ENCODE measurements around the gene SRSF7.
A peak's percentile ranks its signal among the peaks of the same experiment; 100 is the strongest.
"Not testable (repeated sequence)": the region's sequence is repeated elsewhere in the genome, so short reads cannot be mapped to it uniquely, and the experiment has no call there.

The SRSF7 gene

DNA sequence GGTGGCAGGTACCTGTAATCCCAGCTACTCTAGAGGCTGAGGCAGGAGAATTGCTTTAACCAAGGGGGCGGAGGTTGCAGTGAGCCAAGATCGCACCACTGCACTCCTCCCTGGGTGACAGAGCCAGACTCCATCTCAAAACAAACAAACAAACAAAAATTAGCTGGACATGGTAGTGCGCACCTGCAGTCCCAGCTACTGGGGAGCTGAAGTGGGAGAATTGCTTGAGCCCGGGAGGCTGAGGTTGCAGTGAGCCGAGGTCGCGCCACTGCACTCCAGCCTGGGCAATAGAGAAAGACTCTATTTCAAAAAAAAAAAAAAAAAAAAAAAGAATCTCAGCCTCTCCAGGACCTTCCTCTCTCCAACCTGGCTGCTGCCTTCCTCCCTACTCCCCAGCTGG is 20.1 kb downstream of the SRSF7 start:
- DNase-seq = no peak

DNA sequence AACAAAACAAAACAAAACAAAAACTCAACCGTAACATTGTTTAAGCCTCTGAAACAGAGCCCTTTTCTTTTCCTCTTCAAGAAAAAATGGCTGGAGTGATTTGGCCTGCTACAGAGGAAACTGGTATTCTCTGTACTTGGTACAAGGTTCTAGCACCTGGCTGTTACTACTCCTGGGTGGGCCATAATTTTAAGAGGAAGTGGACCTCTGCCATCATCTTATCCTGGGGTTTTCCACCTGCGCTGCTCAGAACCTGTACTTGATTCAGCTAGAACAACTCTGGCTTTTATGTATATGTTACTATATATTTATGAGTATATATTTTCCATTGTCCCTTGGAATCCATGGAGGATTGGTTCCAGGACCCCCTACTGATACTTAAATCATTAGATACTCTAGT is 22.5 kb downstream of the SRSF7 start:
- DNase-seq = no peak

DNA sequence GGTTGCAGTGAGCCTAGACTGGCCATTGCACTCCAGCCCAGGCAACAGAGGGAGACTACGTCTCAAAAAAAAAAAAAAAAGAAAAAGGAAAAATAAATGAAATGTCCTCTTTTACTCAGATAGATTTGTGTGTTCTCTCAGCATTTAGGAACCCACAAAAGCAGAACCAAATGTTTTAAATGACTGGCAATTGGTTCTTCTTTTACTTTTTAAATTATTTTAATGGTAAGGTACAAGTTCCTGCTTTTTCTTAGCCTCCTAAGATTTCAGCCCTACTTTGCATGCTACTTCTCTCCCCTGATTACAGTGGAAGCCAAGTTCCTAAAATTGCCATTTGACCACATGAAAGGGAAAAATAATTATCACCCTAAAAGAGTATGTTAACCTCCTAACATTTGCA is 23.5 kb downstream of the SRSF7 start:
- DNase-seq = no peak

DNA sequence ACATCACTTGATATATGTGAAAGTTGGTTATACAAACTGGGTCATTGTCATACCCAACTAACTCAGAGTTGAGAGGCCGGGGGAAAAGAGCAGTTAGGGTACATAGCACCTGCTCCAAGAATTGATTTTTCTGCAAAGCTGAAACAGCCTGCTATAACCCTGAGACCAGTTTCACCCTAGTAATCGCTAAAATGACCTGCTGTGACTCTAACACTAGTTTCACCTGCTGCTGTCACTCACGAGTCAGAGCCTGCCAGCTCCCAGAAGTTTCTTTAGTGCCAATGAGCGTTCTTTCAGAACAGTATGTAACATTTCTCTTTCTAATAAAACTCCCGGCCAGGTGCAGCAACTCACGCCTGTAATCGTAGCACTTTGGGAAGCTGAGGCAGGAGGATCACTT is 28.0 kb downstream of the SRSF7 start:
- DNase-seq = no peak

DNA sequence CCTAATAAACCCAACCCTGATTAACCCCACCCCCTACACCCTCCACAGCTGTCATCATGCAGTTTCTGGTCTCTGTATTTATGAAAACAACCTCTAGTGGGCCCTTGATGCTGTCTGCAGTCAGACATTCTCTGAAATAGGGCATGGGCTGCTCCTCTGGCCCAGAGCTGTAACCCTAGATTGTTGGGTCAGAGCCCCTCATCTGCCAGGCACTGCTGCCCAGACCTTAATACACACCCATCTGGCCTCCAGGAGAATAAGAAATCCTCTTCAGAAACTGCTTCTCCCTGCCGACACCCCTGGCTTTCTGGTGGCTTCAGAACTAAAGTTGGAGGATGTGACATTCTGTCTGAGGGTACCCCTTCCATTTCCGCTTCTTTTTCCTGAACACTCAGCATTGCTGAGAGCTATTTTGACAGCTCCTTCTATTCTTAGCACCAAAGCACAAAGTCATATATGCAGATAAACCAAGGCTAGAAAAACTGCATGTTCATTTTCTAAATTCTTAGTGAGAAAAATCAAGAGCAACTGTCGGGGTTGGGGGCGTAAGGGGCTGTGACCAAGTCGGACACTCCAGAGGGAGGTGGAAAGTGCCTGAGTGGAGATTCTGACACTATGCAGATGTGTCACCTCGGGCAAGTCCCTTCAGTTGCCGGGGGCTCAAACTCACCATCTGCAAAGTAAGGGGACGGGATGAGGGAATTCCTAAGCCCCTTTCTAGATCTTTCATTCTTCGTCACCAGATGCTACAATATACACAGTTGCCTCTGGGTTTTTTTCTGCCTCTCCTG is 28.7 kb downstream of the SRSF7 start:
- DNase-seq = peak; percentile 37 to 47

DNA sequence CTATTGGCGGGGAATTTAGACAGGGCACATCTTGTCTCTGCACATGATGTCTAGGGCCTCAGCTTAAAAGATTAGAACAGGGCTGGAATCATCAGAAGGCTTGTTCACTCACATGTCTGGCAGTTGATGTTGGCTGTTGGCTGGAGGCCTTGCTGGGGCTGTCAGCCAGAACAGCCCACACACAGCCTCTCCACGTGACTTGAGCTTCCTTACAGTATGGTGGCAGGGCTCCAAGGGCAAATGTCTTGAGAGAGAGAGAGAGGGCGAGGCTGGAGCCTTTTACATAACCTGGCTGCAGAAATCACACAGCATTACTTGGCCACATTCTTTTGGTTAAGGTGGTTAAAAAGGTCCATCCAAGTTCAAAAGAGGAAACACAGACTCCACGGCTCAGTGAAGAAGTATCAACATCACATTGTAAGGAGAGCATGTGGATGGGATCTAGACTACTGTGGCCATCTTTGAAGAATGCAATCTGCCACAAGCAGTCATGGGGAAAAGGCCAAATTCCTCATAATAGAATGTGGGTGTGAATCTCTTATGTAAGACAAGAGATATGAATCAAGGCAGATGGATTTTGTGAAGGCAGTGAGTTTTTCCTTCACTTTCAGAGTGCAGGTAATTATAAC is 30.4 kb downstream of the SRSF7 start:
- no peak for DNase-seq

DNA sequence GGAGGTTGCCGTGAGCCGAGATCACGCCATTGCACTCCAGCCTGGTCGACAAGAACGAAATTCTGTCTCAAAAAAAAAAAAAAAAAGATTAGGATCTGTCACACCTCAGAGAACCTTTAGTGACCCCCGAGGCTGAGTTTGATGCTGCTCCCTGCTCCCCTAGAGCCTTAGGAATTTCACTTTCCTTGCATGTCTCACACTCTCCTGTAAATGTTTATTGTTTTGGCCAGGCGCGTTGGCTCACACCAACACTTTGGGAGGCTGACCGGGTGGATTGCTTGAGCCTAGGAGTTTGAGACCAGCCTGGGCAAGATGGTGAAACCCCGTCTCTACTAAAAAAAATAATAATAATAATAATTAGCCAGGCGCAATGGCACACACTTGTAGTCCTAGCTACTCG is 31.5 kb downstream of the SRSF7 start:
- no peak for DNase-seq

DNA sequence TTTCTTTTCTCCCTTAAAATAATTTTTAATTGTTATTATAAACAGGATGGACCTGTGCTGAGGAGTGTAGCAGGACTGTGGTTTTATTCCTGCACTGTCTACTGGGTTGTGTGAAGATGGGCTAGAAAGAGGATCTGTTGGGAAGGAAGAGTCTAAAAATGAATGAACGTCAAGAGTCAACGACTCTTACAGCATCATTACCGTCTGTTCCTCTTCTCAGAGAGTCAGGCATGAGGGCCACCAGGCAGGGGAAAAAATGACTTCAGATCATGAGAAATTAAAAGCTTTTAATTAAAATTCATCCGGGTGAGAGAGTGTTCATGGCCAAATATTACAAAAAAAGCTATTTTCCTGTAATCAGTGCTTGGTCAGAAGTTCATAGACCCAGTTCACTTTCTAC is 32.6 kb downstream of the SRSF7 start:
- no peak for DNase-seq

DNA sequence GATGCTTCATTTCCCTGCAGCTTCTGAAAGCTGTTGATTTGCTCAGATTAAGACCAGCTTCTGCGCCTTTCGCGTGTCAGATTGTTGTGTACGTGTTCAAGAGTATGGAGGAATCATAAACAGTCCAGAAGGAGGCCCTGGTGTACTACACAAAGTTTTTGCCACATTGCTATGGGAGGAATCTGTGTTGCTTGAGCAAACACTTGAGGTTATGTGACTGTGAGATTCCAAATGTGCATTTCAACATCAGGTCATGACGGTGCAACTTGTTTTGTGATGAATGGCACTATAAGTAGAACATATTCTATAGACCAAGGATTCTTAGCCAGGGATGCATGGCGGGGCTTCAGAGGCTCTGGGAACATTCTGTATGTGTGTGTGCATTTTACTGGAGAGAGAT is 35.0 kb downstream of the SRSF7 start:
- no peak for DNase-seq

DNA sequence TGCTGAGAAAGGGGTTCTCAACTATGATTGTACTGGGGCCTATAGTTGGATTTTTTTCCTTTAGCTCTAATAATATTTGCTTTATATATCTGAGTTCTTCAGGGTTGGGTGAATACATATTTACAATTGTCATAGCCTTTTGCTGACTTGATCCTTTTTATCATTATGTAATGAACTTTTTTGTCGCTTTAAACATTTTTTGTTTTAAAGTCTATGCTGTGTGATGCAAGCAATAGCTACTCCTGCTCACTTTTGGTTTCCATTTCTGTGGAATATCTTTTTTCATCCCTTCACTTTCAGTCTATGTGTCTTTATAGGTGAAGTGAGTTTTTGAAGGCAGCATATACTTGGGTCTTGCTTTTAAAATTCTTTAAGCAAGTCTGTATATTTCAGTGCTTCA is 36.2 kb downstream of the SRSF7 start:
- not testable (repeated sequence) for DNase-seq

DNA sequence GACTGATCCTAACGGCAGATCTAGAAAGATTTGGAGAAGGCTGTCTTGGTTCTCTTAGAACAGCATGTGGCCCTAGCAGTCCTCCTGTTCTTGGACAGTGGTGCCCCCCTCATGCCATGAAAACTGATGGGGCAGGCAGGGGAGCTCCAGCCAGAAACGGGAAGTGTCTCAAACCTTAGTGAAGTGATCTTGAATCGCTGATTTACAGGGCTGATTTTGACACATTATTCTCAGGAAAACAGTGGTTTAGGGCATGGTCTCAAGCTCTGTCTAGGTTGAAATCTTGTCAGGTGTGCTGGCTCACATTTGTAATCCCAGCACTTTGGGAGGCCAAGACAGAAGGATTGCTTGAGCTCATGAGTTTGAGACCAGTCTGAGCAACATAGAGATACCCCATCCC is 37.8 kb downstream of the SRSF7 start:
- DNase-seq = no peak

DNA sequence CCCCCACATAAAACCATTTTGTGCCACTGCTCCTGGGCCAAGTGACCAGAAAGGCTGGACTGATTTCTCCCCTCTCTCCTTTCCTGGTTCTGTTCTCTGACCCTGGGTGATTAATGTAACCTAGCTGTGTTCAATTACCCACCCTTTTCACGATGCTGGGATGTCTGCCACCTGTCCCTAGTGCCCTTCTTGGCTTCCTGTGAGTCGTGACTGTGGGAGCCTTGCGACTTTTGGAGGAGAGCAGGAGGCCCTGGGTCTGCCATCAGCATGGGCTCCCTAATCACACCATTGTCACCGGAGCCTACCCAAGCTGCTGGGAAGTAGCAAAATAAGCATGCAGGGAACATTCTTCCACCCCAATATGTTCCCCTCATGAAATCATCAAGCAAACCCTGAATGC is 38.3 kb downstream of the SRSF7 start:
- DNase-seq = no peak

DNA sequence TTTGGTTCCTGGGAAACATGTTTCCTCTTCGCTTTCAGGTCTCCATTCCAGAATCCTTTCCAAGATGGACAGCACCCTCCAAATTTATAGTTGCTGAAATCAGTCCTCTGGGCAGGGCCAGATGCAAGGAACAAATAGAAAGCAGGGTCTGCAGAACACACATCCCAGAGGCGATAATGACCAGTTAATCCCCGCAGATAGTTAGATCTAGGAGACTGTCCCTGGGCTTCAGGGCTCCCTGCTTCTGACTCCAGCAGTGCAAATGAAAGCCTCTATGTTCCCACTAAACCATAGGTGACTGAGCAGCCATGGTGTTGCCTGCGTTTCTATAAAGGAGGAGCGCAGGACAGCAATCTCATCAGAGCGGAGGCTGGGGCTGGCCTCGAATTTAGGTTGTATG is 38.7 kb downstream of the SRSF7 start:
- no peak for DNase-seq

DNA sequence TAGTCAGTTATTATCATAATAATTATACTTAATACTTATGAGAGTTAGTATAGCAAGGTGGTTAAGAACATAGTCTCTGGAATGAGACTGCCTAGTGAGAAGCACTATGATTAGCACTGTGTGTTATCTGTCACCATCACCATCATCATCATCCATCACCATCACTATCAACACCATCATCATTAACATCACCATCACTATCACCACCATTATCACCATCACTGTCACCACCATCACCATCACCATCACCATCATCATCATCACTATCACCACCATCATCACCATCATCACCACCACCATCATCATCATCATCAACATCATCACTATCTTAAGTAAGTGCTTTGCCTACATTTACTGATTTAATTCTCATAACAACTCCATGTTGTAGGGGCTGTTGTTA is 39.6 kb downstream of the SRSF7 start:
- no peak for DNase-seq

DNA sequence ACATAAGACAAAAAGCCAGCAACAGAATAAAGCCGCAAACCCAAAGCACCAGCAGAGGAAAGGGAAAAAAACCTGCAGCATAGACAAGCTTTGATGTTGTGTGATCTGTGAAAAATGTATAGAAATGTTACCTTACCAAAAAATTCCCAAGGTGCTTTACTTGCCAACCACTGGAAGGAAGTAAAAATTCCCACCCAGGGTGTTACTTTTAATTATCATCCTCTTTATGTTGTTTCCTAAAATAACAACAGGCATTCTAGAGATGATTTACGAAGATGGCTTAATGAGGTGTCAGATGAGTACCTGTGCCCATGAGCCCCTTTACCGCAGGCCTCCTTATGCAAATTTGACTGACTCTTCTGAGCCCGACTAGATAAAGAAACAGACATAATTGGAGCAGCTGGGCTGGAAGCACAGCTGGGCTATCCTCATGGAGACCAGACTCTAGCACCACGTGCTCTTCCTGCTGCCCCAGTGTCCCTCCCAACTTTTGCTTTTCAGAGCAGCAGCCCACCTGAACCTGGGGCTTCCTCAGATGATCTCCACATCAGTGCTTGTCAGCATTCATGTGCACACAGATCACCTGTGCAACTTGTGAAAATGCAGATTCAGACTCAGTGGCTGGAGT is 41.5 kb downstream of the SRSF7 start:
- DNase-seq = peak in 1 of 2 experiments; percentile 17

DNA sequence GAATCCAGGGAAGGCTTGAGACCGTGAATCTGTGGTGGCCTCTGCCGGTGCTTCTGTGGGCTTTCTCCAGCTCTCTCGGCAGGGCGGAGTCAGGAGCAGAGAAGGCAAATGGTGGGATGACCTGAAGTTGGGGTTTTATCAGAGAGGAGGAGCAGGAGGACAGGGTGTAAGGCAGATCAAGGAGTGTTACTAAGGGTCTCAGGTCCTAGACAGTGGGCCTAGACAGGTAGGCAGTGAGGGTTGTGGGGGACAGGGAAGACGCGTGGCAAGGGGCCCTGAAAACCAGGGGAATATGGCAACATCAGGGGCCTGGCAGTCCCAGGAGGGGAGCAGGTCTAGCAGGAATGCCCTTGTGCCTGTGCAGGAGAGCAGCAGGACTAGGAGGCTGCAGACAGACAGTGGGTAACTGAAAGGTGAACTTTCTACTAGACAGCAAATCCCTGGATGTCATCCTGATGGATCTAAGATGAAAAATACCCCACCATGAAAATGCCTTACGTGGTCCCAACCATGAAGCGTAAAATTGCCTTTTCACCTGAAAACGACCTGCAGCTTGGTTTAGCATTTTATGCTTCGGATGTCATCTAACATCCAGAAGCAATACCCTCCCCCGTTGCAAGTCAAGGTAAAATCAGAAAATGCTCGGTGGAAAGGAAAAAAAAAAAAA is 42.1 kb downstream of the SRSF7 start:
- DNase-seq = no peak

DNA sequence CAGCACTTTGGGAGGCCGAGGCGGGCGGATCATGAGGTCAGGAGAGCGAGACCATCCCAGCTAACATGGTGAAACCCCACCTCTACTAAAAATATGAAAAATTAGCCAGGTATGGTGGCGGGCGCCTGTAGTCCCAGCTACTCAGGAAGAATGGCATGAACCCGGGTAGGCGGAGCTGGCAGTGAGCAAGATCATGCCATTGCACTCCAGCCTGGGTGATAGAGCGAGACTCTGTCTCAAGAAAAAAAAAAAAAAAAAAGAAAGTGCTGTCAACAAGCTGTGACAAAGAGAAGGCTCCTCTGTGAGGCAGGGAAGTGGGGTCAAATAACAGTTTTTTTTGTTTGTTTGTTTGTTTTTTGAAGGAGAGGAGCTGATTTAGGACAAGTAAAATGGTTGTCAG is 42.7 kb downstream of the SRSF7 start:
- not testable (repeated sequence) for DNase-seq

DNA sequence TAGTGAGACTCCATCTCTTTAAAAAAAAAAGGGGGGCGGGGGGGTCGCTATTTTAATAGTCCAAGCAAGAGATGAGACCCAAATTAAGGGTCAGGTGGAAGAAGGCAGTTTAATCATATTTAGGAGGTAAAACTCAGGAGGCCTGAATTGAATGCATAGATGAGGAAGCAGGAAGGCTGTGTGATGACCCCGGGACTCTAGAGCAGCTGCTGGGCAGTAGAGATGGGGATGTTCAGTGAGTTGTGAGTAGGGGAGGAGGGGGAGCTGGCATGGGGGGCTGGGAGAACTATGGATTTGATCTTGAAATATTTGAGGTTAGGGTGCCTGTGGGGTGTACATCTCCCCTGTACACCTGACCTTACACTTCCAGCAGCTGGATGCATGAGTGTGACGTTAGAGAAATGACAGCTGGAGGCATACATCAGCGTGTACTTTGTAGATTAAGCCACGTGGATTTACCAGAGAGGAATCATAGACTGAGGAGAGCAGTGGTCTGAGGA is 44.3 kb downstream of the SRSF7 start:
- DNase-seq = no peak

DNA sequence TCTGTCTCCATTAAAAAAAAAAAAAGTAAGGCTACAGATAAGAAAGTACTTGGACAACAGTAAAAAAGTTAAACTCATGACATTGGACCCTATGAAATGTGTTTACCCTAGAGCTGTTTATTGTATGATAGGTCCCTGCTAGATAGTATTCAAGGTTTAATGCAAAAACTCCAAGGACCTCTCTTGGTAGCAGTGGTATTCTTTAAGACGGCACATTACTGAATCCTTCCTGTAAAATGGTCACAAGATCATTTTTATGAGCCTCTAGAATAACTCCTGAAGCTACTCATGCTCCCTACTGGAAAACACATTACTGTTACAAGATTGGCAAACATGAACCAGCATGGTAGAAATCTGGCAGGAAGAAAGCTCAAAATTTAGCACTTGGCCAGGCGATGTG is 46.5 kb downstream of the SRSF7 start:
- no peak for DNase-seq

DNA sequence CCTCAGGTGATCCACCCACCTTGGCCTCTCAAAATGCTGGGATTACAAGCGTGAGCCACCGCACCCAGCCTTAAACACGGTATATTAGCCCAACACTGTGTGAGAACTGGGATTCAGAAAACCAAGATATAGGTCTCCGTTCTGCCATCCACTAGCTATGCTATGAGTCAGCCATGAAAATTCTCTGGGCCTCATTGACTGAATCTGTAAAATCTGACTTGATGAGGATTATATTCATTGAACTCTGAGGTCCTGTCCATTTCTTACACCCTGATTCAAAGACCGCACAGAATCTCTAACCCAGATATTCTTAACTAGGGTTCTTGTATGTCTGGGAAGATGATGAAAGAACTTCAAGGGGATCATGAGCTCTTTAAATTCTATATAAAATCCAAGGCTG is 47.8 kb downstream of the SRSF7 start:
- DNase-seq = not testable (repeated sequence)

DNA sequence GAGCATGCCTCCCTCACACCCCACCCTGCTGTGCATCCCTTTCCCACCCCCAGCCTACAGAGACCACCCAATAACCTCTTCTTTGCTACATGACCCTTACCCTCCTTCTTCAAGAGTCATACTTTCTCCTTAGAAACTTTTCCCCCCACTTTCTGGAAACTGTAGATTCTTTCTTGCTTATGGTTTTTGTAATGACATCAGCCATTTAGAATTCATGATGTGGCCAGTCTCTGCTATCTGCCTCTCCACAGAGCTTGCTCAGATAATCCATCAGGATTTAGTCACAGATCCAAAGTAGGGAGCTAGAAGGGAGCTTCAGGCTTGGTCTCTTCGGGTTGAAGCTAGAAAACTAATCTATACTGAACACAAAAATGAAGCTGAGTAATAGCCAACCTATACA is 48.7 kb downstream of the SRSF7 start:
- no peak for DNase-seq

DNA sequence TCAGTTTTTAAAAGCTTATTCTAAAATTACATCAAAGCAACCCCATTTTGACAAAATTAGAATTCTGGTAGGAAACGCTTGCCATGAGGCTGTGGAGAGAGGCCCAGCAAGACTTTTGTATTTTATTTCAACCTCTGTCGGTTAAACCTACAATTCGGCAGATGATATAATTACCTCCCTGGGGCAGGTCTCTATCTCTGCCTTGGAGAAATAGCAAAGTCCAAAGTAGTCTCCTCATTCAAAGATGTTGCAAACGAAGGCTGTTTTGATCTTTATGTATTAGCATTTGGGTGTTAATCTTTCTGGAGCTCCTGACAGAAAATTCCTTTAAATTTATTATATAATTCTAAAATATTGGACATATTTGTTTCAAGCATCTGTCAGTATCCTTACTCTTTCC is 49.6 kb downstream of the SRSF7 start:
- no peak for DNase-seq

DNA sequence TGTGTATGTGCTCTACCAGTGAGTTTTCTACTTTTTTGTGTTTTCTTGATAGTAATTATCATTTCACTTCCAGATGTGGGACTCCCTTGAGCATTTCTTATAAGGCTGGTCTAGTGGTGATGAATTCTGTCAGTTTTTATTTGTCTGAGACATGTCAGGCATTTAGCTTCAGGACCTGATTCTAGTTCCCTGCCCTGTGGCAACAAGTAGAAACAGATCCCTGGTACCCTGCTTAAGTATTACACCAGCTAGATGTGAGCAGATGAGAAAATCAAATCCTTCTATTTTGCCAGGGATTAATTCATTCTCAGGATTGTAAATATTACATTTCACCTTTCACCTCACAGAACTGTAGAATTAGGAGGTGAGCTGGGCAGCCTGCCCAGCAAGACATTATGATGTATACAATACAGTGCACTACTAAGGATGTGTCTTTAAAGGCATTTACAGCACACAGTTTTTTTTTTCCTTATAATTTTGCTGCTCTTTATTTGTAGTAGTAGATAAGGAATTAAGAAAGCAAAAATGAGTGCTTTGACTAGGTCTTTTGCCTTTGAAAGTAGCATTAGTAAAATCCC is 50.2 kb downstream of the SRSF7 start:
- no peak for DNase-seq

All from activated CD4-positive, alpha-beta T cell treated with anti-CD3 and anti-CD28 coated beads, Interleukin-2, amount 50 U/mL, for 4 hours (primary cell).